HG03025 (cell line): ENCODE data around the gene KCNMB3.
A peak's percentile ranks its signal among the peaks of the same experiment; 100 is the strongest.

ENCODE experiments used
- ATAC-seq: cut with Tn5 transposase; IDR thresholded peaks from one replicate; pipeline ENCODE4 v1.9.1; 2021; ENCODE audit warnings: mild to moderate bottlenecking, moderate library complexity; ENCODE audit not compliant: unreplicated experiment, low FRiP score

The KCNMB3 gene

DNA sequence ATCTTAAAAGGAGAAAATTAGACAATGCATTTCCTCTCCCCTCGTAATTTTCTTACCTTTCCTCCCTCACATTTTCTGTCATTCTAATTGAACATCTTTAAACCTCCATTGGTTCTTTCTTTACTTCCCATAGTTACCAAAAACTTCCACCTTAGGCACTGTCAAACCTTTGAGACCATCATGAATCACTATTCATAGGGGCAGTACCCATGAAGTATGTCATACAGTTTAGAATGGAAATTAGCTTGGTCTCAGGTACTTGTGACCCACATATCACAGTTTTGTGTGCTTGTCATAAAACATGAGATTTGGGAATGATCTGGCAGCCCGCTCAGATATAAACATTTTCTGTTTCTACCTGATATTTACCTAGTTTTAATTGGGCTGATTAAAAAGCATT is 50.1 kb downstream of the KCNMB3 start:
- no peak for ATAC-seq

DNA sequence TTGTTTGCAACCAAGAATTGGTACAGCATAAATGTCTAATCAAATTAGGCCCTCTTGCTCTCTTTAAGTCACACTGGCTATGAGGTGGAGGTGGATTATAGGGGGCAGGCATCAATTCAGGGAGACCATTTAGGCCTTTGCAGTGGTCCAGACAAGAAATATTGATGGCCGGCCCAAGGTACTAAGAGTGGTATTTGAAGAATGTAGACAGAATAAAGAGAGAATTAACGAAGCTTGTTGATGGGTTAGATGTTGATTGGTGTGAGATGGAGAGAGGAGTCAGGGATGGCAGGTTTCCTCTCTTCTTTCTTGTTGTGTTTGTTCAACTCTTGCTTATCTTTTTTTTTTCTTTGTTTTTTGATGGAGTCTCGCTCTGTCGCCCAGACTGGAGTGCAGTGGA is 54.2 kb downstream of the KCNMB3 start:
- no peak for ATAC-seq

GRCh38 chr3:179196098-179196497 is 54.8 kb downstream of the KCNMB3 start:
- peak; percentile 80 for ATAC-seq

GRCh38 chr3:179194931-179195330 is 56.0 kb downstream of the KCNMB3 start:
- no peak for ATAC-seq
